Muscle layer of duodenum (tissue), 2 donors: ENCODE results near the gene PKD2L1.
A peak's percentile ranks its signal among the peaks of the same experiment; 100 is the strongest.

Source experiments
- H3K27ac ChIP-seq: one replicate; pipeline ENCODE4 v1.7.0; 2013; ENCODE audit warnings: mild to moderate bottlenecking, low read length
- H3K27me3 ChIP-seq: one replicate; pipeline ENCODE4 v1.7.0; 2013; ENCODE audit warnings: low read depth, mild to moderate bottlenecking, control low read depth, low read length
- H3K36me3 ChIP-seq, 2 donors: one replicate each; pipeline ENCODE4 v1.7.0; 2013; ENCODE audit warnings: low read length in 2 of 2, control low read depth in 1 of 2, mild to moderate bottlenecking in 1 of 2; ENCODE audit not compliant: insufficient read depth in 2 of 2, control insufficient read depth in 1 of 2
- H3K4me1 ChIP-seq, 2 donors: one replicate each; pipeline ENCODE4 v1.7.0; 2013; ENCODE audit warnings: low read length in 2 of 2, mild to moderate bottlenecking in 2 of 2, control low read depth in 1 of 2, moderate library complexity in 1 of 2; ENCODE audit not compliant: insufficient read depth in 2 of 2, control insufficient read depth in 1 of 2
- H3K4me3 ChIP-seq, 2 donors: one replicate each; pipeline ENCODE4 v1.7.0; 2013; ENCODE audit warnings: low read length in 2 of 2, low read depth in 1 of 2, mild to moderate bottlenecking in 1 of 2
- H3K9me3 ChIP-seq, 2 donors: one replicate each; pipeline ENCODE4 v1.7.0; 2013; ENCODE audit warnings: low read length in 2 of 2, control low read depth in 1 of 2, mild to moderate bottlenecking in 1 of 2; ENCODE audit not compliant: control insufficient read depth in 1 of 2
- donor health status: healthy.

Gene PKD2L1

GRCh38 chr10:100350914-100351485, 21.0 kb upstream of the PKD2L1 start:
- H3K9me3 ChIP-seq: no peaks in the 10 kb centered on the region
- peaks cover 5 to 20% of the 10 kb centered on the region in 2 donors for H3K4me1 ChIP-seq
- H3K27me3 ChIP-seq: peaks cover 7% of the 10 kb centered on the region
- H3K27ac ChIP-seq: no peak overlapping the region
- no peak overlapping the region for H3K4me3 ChIP-seq
- H3K36me3 ChIP-seq: no peaks in the 10 kb centered on the region

DNA sequence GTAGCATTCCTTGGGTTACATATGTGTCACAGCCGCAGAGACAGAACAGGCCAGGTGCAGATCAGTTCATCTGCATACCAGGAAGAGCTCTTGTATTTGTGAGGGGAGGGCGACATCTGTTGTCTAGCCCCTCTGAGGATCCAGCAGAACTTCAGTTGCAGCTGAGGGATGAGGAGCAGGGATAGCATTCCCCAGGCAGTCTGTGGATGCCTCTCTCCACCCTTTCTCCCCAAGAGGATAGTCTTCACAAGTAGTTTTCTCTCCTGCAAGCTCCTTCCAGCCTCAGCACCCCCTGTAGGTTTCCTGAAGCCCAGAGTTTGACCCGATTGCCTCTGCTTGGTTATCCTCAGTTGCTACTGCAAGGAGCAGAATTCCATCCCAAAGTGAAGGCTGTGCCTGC, 19.6 kb upstream of the PKD2L1 start:
- H3K4me3 ChIP-seq: no peak overlapping the region

DNA sequence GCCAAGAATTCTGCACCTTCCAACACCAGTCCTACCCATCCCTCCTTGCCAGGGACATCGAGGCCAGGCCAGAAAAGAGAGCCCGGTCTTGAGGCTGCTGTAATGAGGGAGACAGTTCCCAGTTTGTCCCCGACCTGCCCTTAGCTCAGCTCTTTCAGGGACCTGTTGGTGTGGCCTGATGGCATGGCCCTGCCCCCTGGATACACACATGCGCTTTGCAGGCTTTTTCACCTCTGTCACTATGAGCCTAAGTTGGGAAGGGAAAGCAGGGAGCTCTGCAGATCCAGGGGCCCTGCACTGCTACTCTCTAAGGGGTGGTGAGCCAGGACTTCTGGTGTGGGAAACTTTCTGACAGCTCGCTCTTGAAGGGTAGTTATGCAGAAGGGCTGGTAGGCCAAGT, 19.1 kb upstream of the PKD2L1 start:
- Histone ChIP-seq H3K9me3 (no peaks in the 10 kb centered on the region), H3K4me1 (peaks cover 0 to 23% of the 10 kb centered on the region in 2 donors), H3K27me3 (peaks cover 12% of the 10 kb centered on the region), H3K36me3 (no peaks in the 10 kb centered on the region), H3K4me3 (no peak overlapping the region), H3K27ac (no peak overlapping the region)

More for the DNA sequence above, 19.6 kb upstream of the PKD2L1 start:
- H3K27ac ChIP-seq: no peak overlapping the region
- no peaks in the 10 kb centered on the region for H3K36me3 ChIP-seq
- H3K4me1 ChIP-seq: peaks cover 0 to 23% of the 10 kb centered on the region in 2 donors
- H3K9me3 ChIP-seq: no peaks in the 10 kb centered on the region
- H3K27me3 ChIP-seq: peaks cover 12% of the 10 kb centered on the region

DNA sequence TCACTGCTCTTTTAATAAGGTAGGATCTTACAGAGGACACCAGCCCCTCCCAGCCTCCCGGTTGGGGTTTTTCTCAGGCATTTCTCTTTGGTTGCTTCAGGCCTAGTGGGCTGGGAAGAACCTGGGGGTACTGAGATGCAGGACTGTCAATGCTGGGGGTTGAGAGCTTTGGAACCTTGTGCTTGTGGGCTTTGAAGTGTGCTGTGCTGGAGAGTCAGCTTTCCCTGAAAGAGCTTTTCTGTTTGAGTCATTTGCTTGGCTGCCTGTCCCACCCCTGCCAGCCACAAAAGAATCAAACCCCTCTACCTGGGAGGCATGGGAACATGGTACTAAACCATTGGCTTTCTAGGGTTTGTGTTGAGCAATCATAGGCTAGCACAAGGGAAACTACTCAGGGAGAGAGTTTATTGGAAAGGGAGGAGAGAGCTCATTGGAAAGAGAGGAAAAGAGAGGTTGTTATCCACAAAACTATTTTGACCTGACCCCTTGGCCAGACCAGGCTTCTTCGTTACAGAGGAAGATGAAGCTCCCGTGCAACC, 18.4 kb upstream of the PKD2L1 start:
- no peak overlapping the region for H3K27ac ChIP-seq
- peak overlapping the region; percentile 75 to 81 for H3K4me3 ChIP-seq
- peaks cover 0 to 23% of the 10 kb centered on the region in 2 donors for H3K4me1 ChIP-seq
- no peaks in the 10 kb centered on the region for H3K36me3 ChIP-seq
- no peaks in the 10 kb centered on the region for H3K9me3 ChIP-seq
- H3K27me3 ChIP-seq: peaks cover 12% of the 10 kb centered on the region

DNA sequence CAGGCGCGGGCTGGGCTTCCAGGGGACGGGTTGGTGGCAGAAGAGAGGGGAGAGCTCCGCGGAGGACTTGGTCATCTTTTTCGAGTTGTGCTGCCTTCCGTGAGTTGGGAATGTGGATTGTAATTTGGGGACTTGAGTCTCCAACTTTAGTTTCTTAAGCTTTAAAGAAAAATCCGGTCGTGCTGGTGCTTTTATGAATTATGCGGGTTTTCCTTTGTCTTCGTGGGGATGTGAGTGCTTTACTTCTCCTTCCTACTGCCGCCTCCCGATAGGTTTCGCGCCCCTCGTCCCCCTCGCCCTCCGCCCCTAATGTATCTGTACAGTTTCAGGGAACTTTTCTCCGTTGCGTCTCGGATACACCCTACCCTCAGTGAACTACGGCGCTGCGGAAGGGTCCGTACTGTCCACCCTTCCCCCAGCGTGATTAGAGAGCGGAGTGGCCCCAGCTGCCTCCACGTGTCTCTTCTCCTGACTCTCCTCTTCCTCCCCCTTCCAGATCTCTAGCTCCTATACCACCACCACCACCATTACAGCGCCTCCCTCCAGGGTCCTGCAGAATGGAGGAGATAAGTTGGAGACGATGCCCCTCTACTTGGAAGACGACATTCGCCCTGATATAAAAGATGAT, 17.7 kb upstream of the PKD2L1 start:
- Histone ChIP-seq H3K9me3 (no peaks in the 10 kb centered on the region), H3K4me1 (peaks cover 0 to 23% of the 10 kb centered on the region in 2 donors), H3K4me3 (peak overlapping the region; percentile 75 to 81), H3K27ac (peak overlapping the region; percentile 39), H3K27me3 (peaks cover 12% of the 10 kb centered on the region), H3K36me3 (no peaks in the 10 kb centered on the region)

DNA sequence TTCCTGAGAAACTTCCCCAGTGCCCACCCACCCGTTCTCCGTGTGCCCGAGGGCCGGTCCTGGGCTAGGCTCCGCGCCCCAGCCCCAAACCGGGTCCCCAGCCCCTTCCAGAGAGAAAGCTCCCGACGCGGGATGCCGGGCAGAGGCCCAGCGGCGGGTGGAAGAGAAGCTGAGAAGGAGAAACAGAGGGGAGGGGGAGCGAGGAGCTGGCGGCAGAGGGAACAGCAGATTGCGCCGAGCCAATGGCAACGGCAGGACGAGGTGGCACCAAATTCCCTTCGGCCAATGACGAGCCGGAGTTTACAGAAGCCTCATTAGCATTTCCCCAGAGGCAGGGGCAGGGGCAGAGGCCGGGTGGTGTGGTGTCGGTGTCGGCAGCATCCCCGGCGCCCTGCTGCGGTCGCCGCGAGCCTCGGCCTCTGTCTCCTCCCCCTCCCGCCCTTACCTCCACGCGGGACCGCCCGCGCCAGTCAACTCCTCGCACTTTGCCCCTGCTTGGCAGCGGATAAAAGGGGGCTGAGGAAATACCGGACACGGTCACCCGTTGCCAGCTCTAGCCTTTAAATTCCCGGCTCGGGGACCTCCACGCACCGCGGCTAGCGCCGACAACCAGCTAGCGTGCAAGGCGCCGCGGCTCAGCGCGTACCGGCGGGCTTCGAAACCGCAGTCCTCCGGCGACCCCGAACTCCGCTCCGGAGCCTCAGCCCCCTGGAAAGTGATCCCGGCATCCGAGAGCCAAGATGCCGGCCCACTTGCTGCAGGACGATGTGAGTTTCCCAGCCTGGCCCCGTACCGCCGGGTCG, 16.9 kb upstream of the PKD2L1 start, which contains the start of gene SCD:
TSS of gene SCD (plus strand) at position 469 of the 803 bp plus-strand sequence. CDS start at position 741, 272 bp downstream.
- Histone ChIP-seq H3K27ac (peak within 1 kb of the TSS; percentile 39), H3K9me3 (no peaks in the 10 kb centered on the region), H3K36me3 (no peaks in the 10 kb centered on the region), H3K4me3 (peak within 1 kb of the TSS; percentile 75 to 81), H3K27me3 (peaks cover 12% of the 10 kb centered on the region), H3K4me1 (peaks cover 0 to 23% of the 10 kb centered on the region in 2 donors)

GRCh38 chr10:100346351-100346764, 16.3 kb upstream of the PKD2L1 start:
- H3K27me3 ChIP-seq: peaks cover 12% of the 10 kb centered on the region
- peak overlapping the region; percentile 18 to 81 for H3K4me3 ChIP-seq
- peaks cover 0 to 23% of the 10 kb centered on the region in 2 donors for H3K4me1 ChIP-seq
- H3K27ac ChIP-seq: no peak overlapping the region
- H3K9me3 ChIP-seq: no peaks in the 10 kb centered on the region
- no peaks in the 10 kb centered on the region for H3K36me3 ChIP-seq

DNA sequence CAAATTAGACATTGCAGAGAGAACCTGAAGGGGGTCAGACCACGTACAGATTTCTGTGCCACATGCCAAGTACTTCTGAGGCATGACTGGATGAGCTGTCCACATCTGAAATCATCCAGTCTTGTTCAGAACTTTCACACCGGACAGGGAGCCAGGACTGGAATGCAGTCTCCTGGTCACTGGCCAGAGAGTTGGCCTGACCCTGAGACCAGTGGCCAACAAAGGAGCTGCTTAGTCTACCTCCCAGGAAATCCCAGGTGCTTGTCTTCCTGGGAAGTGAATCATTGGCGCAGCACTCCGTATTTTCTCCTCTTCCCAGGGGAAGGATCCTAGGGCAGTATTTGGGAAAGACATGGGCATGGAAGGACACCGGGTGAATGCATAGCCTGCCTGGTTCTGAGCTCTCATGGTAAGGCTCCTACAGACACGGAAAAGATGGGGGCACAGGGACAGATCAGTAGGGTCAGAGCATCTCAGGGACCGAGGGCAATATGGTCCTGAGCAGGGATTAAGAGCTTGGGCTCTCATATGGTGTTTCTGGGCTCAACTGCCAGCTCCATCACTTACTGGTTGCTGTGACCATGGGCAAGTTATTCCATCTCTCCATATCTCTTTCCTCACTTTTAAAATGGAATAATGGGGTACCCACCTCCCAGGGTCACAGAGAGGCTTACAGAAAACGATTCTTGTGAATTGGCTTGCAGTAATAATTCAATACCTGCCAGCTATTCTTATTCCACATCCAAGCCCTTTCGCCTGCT, 15.7 kb upstream of the PKD2L1 start:
- Histone ChIP-seq H3K27ac (no peak overlapping the region), H3K4me3 (peak overlapping the region; percentile 18 to 81), H3K9me3 (no peaks in the 10 kb centered on the region), H3K4me1 (peaks cover 0 to 23% of the 10 kb centered on the region in 2 donors), H3K27me3 (peaks cover 12% of the 10 kb centered on the region), H3K36me3 (no peaks in the 10 kb centered on the region)

DNA sequence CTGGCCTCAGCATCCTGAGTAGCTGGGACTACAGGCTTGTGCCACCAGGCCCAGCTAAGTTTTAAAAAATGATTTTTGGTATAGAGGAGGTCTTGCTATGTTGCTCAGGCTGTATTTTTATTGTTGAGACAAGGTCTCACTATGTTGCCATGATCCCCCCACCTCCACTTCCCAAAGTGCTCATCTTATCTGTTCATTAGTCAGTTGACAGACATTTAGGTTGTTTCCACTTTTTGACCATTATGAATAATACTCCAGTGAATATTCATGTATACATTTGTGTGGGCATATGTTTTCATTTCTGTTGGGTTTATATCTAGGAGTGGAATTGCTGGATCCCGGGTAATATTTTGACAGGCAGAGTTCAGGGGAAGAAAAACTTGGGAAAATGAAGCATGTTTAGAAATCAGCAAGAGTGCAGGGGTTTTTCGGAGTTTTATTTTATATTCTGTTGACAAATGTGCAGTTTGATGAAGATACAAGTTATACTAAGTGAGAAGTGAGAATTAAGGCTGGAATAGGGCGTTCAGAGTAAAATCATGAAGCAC, 14.3 kb upstream of the PKD2L1 start:
- no peaks in the 10 kb centered on the region for H3K36me3 ChIP-seq
- H3K9me3 ChIP-seq: no peaks in the 10 kb centered on the region
- H3K27me3 ChIP-seq: peaks cover 12% of the 10 kb centered on the region
- H3K4me1 ChIP-seq: peaks cover 0 to 23% of the 10 kb centered on the region in 2 donors
- H3K4me3 ChIP-seq: no peak overlapping the region
- no peak overlapping the region for H3K27ac ChIP-seq

DNA sequence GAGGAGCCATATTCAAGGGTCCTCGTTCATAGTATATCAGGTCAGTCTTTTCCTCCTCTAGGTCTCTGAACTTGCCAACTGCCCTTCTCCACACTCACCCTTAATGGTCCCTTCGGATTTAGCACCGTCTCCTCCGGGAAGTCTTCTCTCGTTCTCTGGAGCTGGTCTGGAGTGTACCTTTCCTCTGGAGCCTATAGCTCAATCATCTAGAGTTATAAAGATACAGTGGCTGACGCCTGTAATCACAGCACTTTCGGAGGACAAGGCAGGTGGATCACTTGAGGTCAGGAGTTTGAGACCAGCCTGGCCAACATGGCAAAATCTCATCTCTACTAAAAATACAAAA, 12.6 kb upstream of the PKD2L1 start:
- Histone ChIP-seq H3K27me3 (peaks cover 7% of the 10 kb centered on the region), H3K9me3 (no peaks in the 10 kb centered on the region), H3K27ac (no peak overlapping the region), H3K36me3 (no peaks in the 10 kb centered on the region), H3K4me1 (peaks cover 0 to 13% of the 10 kb centered on the region in 2 donors), H3K4me3 (no peak overlapping the region)
